Muscle layer of duodenum (tissue), 2 donors: ENCODE data around the gene ILK.

ENCODE experiments used
- H3K27ac ChIP-seq: one replicate; pipeline ENCODE4 v1.7.0; 2013; ENCODE audit warnings: mild to moderate bottlenecking, low read length
- H3K27me3 ChIP-seq: one replicate; pipeline ENCODE4 v1.7.0; 2013; ENCODE audit warnings: low read depth, mild to moderate bottlenecking, control low read depth, low read length
- H3K36me3 ChIP-seq, 2 donors: one replicate each; pipeline ENCODE4 v1.7.0; 2013; ENCODE audit warnings: low read length in 2 of 2, control low read depth in 1 of 2, mild to moderate bottlenecking in 1 of 2; ENCODE audit not compliant: insufficient read depth in 2 of 2, control insufficient read depth in 1 of 2
- H3K4me1 ChIP-seq, 2 donors: one replicate each; pipeline ENCODE4 v1.7.0; 2013; ENCODE audit warnings: low read length in 2 of 2, mild to moderate bottlenecking in 2 of 2, control low read depth in 1 of 2, moderate library complexity in 1 of 2; ENCODE audit not compliant: insufficient read depth in 2 of 2, control insufficient read depth in 1 of 2
- H3K4me3 ChIP-seq, 2 donors: one replicate each; pipeline ENCODE4 v1.7.0; 2013; ENCODE audit warnings: low read length in 2 of 2, low read depth in 1 of 2, mild to moderate bottlenecking in 1 of 2
- H3K9me3 ChIP-seq, 2 donors: one replicate each; pipeline ENCODE4 v1.7.0; 2013; ENCODE audit warnings: low read length in 2 of 2, control low read depth in 1 of 2, mild to moderate bottlenecking in 1 of 2; ENCODE audit not compliant: control insufficient read depth in 1 of 2
- donor health status: healthy.

The ILK gene

GRCh38 chr11:6646576-6646917 lies 43.0 kb downstream of the ILK start:
- Histone ChIP-seq H3K4me1 (peaks cover 22 to 36% of the 10 kb centered on the region in 2 donors), H3K4me3 (peak overlapping the region; percentile 17 to 37), H3K27me3 (no peaks in the 10 kb centered on the region), H3K9me3 (no peaks in the 10 kb centered on the region), H3K36me3 (no peaks in the 10 kb centered on the region), H3K27ac (peak overlapping the region; percentile 60)

DNA sequence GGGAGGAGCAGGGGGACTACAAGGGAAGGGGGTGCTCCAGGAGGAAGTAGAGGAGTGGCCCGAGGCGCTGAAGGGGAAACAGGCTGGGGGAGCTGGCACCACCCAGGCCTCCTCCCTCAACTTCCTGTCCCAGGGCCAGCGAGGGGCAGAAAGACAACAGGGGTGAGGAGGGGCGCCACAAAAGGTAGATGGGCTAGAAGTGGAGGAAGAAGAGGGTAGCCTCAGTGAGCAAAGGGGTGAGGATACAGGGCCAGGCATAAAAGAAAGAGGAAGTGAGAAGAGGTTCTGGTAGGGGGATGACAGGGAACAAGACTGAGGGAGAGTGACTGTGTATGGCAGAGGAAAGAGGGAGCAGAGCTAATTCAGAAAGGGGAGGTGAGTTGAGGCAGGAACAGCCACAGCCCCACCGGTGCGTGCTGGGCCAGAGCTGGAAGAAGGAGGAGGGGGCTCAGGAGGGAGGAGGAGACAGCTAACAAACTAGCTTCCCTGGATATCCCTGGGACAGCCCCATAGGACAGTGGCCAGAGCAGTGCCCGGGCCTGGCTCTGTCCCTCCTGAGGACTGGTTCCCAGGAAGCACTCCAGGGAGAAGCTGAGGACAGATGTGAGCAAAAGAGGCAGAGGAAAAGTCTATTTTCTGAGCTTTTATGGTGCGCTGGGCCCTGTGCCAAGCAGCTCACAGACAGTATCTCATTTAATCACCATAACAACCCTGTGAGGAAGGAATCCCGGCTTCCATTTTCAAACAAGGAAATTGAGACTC lies 43.5 kb downstream of the ILK start:
- Histone ChIP-seq H3K9me3 (no peaks in the 10 kb centered on the region), H3K4me1 (peaks cover 22 to 36% of the 10 kb centered on the region in 2 donors), H3K27ac (peak overlapping the region; percentile 60), H3K4me3 (peak overlapping the region in 1 of 2 donors; percentile 37), H3K36me3 (no peaks in the 10 kb centered on the region), H3K27me3 (no peaks in the 10 kb centered on the region)

DNA sequence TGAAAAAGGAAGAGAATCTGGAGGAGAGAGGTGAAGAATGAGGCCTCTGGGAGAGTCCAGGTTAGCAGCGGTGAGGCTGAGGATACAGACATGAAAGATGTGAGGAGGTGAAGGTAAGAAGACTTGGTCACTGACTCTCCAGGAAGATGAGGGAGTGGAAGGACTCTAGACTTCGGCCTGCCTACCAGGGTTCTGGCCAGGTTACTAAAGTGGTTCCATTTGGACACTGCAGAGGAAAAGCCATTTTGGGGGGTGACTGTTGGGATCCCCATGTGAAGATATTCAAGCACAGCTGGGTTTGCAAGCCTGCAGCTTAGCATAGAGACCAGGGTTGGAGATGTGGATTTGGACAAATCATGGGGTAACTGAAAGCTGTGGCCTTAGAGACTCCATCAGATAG lies 44.3 kb downstream of the ILK start:
- Histone ChIP-seq H3K4me3 (no peak overlapping the region), H3K27me3 (no peaks in the 10 kb centered on the region), H3K9me3 (no peaks in the 10 kb centered on the region), H3K27ac (peak overlapping the region; percentile 60), H3K4me1 (peaks cover 22 to 36% of the 10 kb centered on the region in 2 donors), H3K36me3 (no peaks in the 10 kb centered on the region)

DNA sequence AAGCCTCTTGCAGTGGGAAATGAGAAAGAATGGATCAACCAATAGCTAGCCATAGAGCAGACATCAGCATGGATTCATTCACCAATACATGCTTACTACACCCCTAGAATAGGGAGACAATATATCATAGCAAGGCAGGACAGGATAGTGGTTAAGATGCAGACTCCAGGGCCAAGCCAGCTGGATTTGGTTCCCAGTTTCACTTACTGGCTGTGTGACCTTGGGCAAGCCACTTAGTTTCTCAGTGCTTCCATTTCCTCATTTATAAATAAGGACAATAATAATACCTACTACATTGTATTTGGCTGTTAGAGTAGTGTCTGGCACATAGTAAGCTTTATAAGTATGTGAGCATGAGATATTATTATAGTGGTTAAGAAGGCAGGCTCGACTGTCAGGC lies 44.9 kb downstream of the ILK start:
- Histone ChIP-seq H3K4me1 (peaks cover 25 to 36% of the 10 kb centered on the region in 2 donors), H3K27me3 (no peaks in the 10 kb centered on the region), H3K36me3 (no peaks in the 10 kb centered on the region), H3K9me3 (no peaks in the 10 kb centered on the region), H3K27ac (peak overlapping the region; percentile 60), H3K4me3 (no peak overlapping the region)

GRCh38 chr11:6650104-6650503 lies 46.5 kb downstream of the ILK start:
- Histone ChIP-seq H3K27me3 (no peaks in the 10 kb centered on the region), H3K36me3 (no peaks in the 10 kb centered on the region), H3K9me3 (no peaks in the 10 kb centered on the region), H3K4me3 (no peak overlapping the region), H3K27ac (no peak overlapping the region), H3K4me1 (peaks cover 31 to 42% of the 10 kb centered on the region in 2 donors)

- Histone ChIP-seq H3K27ac (no peak overlapping the region), H3K36me3 (no peaks in the 10 kb centered on the region), H3K4me1 (peaks cover 31 to 36% of the 10 kb centered on the region in 2 donors), H3K4me3 (no peak overlapping the region), H3K27me3 (no peaks in the 10 kb centered on the region), H3K9me3 (no peaks in the 10 kb centered on the region)
These were observed 47.4 kb downstream of the ILK start for GRCh38 chr11:6650980-6651379.

GRCh38 chr11:6652182-6652581 lies 48.6 kb downstream of the ILK start:
- H3K4me1 ChIP-seq: peaks cover 24 to 25% of the 10 kb centered on the region in 2 donors
- H3K36me3 ChIP-seq: no peaks in the 10 kb centered on the region
- H3K4me3 ChIP-seq: no peak overlapping the region
- H3K27ac ChIP-seq: no peak overlapping the region
- H3K9me3 ChIP-seq: no peaks in the 10 kb centered on the region
- no peaks in the 10 kb centered on the region for H3K27me3 ChIP-seq

GRCh38 chr11:6653097-6653496 lies 49.5 kb downstream of the ILK start:
- Histone ChIP-seq H3K27me3 (no peaks in the 10 kb centered on the region), H3K4me1 (peaks cover 15% of the 10 kb centered on the region in 2 donors), H3K27ac (no peak overlapping the region), H3K4me3 (no peak overlapping the region), H3K9me3 (no peaks in the 10 kb centered on the region), H3K36me3 (no peaks in the 10 kb centered on the region)

DNA sequence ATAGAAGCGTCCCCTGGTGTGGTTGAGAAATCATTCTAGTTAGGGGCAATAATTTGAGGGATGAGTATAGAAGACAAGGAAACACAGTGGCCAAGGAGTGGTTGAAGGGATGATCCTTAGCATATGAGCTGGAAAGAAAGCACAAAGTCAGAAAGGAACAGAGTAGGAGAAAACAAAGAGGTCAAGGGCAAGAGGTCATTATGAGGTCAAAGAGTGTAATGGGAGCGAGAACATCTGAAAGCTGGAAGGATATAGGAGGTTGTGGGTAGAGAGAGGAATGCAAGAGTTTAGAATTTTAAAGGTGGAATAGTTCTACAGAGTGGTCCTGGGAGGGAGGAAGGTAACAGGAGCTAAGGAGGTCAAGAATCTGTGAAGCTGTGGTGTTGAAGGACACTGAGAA lies 50.1 kb downstream of the ILK start:
- Histone ChIP-seq H3K4me1 (peaks cover 10 to 12% of the 10 kb centered on the region in 2 donors), H3K9me3 (no peaks in the 10 kb centered on the region), H3K27me3 (no peaks in the 10 kb centered on the region), H3K36me3 (no peaks in the 10 kb centered on the region), H3K27ac (no peak overlapping the region), H3K4me3 (peak overlapping the region in 1 of 2 donors; percentile 67)

DNA sequence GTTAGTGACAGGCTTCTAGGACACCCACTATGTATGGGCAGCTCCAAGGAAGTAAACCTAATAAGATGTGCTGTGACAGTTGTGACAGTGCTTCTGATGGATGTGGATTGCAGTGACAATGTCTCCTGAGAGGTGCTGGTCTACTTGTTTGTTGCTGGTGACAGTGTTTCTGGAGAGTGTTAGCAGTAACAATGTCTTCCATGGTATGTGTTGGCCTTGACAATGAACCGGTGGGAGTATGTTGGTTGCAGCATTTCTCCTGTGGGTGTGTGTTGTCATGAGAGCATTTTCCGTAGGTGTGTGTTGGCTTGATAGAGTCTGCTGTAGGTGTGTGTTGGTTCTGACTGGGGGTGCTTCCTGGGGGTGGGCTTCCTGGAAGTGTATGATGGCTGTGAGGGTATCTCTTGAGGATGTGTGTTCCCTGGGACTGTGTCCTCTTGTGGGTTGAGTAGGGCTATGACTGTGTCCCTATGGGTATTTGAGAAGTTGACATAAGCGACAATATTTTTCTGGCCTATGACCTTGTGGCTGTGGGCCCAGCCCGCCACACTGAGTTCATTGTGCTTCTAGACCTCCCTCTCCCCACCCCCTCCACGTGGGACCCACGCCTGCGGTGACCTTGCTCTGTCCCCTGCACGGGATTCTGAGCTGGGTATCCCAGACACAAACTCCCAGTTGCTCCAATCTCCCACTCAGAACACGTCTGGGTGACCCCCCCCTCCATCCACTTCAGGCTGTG lies 50.9 kb downstream of the ILK start:
- Histone ChIP-seq H3K36me3 (no peaks in the 10 kb centered on the region), H3K9me3 (no peaks in the 10 kb centered on the region), H3K4me3 (peak overlapping the region; percentile 54 to 67), H3K4me1 (peaks cover 6 to 9% of the 10 kb centered on the region in 2 donors), H3K27ac (peak overlapping the region; percentile 14), H3K27me3 (no peaks in the 10 kb centered on the region)

GRCh38 chr11:6655020-6655789 lies 51.6 kb downstream of the ILK start:
- peak overlapping the region; percentile 54 to 67 for H3K4me3 ChIP-seq
- no peaks in the 10 kb centered on the region for H3K9me3 ChIP-seq
- H3K27me3 ChIP-seq: no peaks in the 10 kb centered on the region
- H3K4me1 ChIP-seq: peaks cover 6 to 9% of the 10 kb centered on the region in 2 donors
- peak overlapping the region; percentile 14 for H3K27ac ChIP-seq
- no peaks in the 10 kb centered on the region for H3K36me3 ChIP-seq
